Stimulated activated naive CD8-positive, alpha-beta T cell treated with anti-CD3 and anti-CD28 coated beads, Interleukin-15, Interleukin-2, amounts not matched to agents 100 U/mL and 50 U/mL, for 24 hours (primary cell): Measurements from ENCODE around the gene MAL.

Experiments
- ATAC-seq: fragments of 150-1000 bp; cut with Tn5 transposase; one replicate; pipeline ENCODE4 v1.10.0; 2021
- DNase-seq: peaks from one replicate; pipeline ENCODE4 v3.0.0; 2021

MAL gene

GRCh38 chr2:95048825-95049682 lies 23.5 kb downstream of the MAL start:
- no peak for ATAC-seq
- no peak for DNase-seq

- no peak for DNase-seq
- no peak for ATAC-seq
Observed at GRCh38 chr2:95049683-95049955, 24.1 kb downstream of the MAL start.

DNA sequence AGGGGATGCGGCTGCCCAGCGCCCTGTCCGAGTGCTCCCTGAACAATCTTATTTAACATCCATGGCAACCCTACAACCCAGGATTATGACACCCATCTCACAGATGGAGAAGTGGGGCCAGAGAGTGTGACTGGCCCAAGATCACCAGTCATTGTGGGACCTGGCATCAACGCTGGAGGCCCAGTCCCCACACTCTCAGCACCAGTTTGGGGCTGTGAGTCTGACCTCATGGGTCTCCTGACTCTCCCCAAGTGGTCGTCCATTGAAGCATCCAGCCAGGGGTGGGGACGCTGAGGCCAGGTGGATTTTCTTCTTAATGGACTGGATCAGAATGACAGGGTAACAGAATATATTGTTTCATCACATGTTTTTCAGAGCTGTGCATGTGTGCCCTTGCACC lies 24.5 kb downstream of the MAL start:
- ATAC-seq (no peak), DNase-seq (no peak)

DNA sequence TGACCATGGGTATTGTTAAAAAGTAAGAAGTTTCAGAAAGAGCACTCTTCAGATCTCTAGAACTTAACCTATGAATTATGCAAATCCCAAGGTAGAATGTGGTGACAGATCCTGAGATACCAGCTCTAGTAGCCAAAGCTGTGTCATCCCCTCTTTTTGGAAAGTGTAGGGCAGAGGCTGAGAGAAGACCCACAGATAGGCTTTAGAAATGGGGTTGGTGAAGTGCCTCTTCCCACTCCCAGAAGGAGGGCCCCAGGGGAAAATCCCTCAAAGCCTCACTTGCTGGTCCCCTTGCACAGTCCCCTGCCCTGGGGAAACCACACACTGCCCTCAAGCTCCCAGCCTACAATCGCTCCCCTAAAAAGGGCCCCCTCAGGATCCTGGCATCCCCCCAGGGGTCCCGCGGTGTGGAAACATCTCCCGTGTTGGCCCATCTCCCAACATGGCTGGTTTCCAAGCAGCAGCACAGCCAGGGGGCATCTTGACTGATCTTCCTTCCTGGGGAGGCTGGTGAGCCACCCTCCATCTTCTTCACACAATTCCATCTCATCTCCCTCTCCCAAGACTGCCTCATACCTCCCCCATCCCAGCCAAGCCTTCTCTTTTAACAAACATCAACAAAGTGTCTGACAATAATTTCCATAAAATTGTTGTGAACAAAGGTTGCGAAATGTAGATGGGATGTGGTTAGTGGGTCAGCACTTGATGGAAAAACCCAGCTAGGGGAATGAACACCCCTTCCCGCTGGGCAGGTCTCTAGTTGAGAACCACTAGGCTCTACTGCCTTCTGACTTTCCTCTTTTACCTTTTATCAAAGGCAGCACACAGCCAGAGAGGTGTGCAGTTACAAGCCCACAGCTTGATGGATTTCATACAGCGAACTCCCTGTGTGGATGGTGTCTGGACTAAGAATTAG lies 25.1 kb downstream of the MAL start:
- peak; percentile 54 for DNase-seq
- peak; percentile 78 for ATAC-seq

GRCh38 chr2:95051626-95052025 lies 26.1 kb downstream of the MAL start:
- DNase-seq (no peak), ATAC-seq (no peak)

GRCh38 chr2:95052307-95052706 lies 26.8 kb downstream of the MAL start:
- ATAC-seq = no peak
- no peak for DNase-seq

- DNase-seq (no peak), ATAC-seq (no peak)
Observed at GRCh38 chr2:95052804-95053479, 27.4 kb downstream of the MAL start.

GRCh38 chr2:95053543-95053942 lies 28.0 kb downstream of the MAL start:
- peak; percentile 45 for DNase-seq
- no peak for ATAC-seq

DNA sequence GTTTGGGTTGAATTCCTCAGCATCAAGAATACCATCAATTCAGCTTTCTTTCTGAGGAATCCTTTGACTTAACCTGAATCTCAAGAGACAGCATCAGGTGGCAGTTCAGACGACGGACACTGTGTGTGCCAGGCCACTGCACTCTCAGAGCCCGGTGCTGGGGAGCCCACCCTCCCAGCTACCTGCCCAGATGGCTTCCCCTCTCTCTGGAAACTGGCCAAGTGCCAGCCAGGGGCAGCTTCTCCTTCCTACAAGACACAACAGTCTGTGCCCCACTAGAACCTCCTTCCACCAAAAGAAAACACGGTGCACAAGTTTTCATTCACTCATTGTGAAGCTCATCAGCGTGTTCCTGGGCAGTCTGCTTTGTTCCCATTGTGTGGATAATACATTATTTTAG lies 28.5 kb downstream of the MAL start:
- DNase-seq (no peak), ATAC-seq (no peak)

GRCh38 chr2:95055262-95055661 lies 29.8 kb downstream of the MAL start:
- DNase-seq (no peak), ATAC-seq (no peak)

GRCh38 chr2:95056044-95056443 lies 30.5 kb downstream of the MAL start:
- ATAC-seq (no peak), DNase-seq (no peak)

GRCh38 chr2:95056461-95057459 lies 31.3 kb downstream of the MAL start:
- DNase-seq = peak; percentile 1

GRCh38 chr2:95057535-95058370 lies 32.2 kb downstream of the MAL start:
- ATAC-seq (no peak), DNase-seq (peak; percentile 2)

More at GRCh38 chr2:95056461-95057459, 31.3 kb downstream of the MAL start:
- ATAC-seq = no peak

GRCh38 chr2:95058466-95058988 lies 33.0 kb downstream of the MAL start:
- DNase-seq = no peak
- ATAC-seq = no peak

DNA sequence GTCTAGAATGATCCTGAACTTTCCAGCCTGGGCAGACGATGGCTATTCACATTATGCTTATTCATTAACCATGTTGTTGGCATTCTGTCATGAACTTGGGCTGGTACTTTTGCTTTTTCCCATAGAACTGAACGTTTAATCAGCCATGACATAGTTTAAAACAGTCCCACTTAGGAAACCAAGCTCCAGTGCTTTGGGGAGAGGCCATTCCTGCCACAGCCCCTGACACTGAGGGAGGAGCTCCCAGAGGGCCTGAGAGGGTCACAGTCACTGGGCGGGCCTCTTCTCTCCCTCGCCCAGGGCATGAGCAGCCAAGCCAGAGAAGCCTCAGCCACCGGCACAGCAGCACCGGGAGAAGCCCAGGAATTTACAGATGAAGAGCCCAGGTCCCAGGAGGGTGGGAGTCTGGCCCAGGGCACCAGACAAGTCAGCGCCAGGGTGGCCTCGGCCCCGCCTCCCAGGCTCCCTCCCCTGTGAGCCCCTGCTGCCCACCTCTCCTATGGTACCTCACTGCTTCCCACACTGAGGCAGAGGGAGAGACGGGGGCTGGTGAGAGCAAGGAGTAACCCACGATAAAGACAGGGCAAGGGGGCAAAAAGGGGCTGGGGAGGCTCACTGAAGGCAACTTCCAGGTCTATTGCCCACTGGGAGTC lies 33.6 kb downstream of the MAL start:
- ATAC-seq = no peak
- no peak for DNase-seq

GRCh38 chr2:95059656-95060370 lies 34.3 kb downstream of the MAL start:
- ATAC-seq (no peak), DNase-seq (no peak)

DNA sequence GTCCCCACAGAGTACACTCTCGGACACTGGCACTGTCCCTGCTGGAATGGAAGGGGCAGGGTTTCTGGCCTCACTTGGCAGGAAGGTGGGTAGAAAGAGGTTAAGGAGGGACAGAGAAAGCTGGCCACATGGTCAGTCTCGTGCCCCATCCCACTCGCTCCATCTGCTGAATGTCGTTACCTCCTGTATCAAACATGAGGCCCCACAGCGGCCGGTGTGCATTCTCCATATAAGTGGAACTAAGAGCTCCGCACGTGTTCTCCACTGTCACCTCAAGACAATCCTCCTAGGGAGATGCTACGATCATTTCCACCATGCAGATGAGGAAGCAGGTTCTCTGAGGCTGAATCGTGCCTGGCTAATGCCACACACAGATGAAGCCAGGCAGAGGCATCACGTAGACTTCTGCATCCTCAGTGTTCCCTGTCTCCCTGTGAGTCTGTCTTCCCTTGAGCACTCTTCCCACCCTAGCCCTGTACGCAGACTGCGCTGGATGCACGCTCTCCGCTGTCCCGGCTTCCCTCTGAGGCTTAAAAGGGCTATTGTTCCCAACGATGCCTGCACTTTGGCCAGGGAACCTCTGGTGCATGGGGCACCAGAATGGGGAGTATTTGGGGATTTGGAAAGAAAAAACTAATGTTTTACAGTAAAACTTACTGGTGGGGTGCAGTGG lies 35.1 kb downstream of the MAL start:
- ATAC-seq (no peak), DNase-seq (no peak)

DNA sequence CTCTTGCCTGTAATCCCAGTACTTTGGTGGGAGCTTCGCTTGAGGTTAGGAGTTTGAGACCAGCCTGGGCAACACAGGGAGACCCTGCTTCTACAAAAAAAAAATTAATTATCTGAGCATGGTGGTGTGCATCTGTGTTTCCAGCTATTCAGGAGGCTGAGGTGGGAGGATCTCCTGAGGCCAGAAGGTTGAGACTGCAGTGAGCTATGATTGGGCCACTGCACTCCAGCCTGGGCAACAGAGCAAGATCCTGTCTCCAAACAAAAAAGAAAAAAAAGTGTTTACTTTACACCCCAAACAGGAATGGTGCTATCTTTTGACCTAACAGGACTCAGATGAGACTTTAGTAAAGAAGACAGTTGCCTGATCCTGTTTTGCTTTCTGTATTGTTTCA lies 35.6 kb downstream of the MAL start:
- DNase-seq (no peak), ATAC-seq (no peak)
